K562 (cell line): ENCODE measurements around the gene CRIM1. TPM values are rescaled to one million over a fixed set of nuclear protein-coding genes. Genes with fewer than 3 reads are reported as not detected.

Experiments
- ATAC-seq: fragments of 200-7000 bp; cut with Tn5 transposase; 3 replicates; pipeline ENCODE4 v1.9.1; 2020; ENCODE audit warnings: moderate library complexity
- BruUV-seq: library from RNA; stranded (reverse); fragments of 400-500 nt; replicated peaks from 2 replicates; lab custom pipeline; 2021; lab: Mats Ljungman, UMichigan
- CTCF ChIA-PET: fragments of 300-600 bp; formaldehyde crosslinking; extraction: SDS; loops from one replicate; lab custom pipeline; 2021; ENCODE audit warnings: low intra/inter-chr PET ratio; lab: Yijun Ruan, JAX
- POLR2A ChIA-PET: fragments of 300-600, 350-650 bp; sonication (Branson Sonifier 250); formaldehyde crosslinking; extraction: SDS; loops from one replicate; lab custom pipeline; 2021; ENCODE audit warnings: antibody characterized with exemption, inconsistent platforms; lab: Yijun Ruan, JAX
- DNase-seq, 4 experiments: peaks; one replicate each; pipeline versions ENCODE4 v3.0.0 to v3.0.0-alpha.2; 2011 to 2018; ENCODE audit warnings: low spot score in 3 of 4, mixed read lengths in 3 of 4; ENCODE audit errors: extremely low read depth in 1 of 4
- FAIRE-seq: peaks from 2 replicates; lab custom pipeline; 2011; peaks lifted over from hg19 to GRCh38; lab: Jason Lieb, UNC
- H2AFZ ChIP-seq: 2 replicates; pipeline ENCODE4 v1.6.0; 2011; ENCODE audit warnings: low read depth, low read length, control low read depth, inconsistent platforms
- H3K27ac ChIP-seq: fragments of 200-600 bp; 3 replicates; pipeline ENCODE4 v1.8.0; 2011; ENCODE audit warnings: low read depth, mild to moderate bottlenecking, control low read depth, inconsistent platforms, low read length, moderate library complexity, mixed read lengths; ENCODE audit errors: extremely low read depth
- H3K27me3 ChIP-seq, 2 experiments: fragments of 300-600 bp in 1 of 2; 2 replicates in 1 of 2; 3 replicates in 1 of 2; pipeline versions ENCODE4 v1.6.0 to v1.8.0; 2011; ENCODE audit warnings: inconsistent platforms in 2 of 2, low read length in 2 of 2, mild to moderate bottlenecking in 1 of 2, mixed read lengths in 1 of 2, moderate library complexity in 1 of 2; ENCODE audit not compliant: control insufficient read depth in 2 of 2, insufficient read depth in 2 of 2
- H3K36me3 ChIP-seq: fragments of 300-600 bp; 3 replicates; pipeline ENCODE4 v1.8.0; 2011; ENCODE audit warnings: mild to moderate bottlenecking, low read length, inconsistent platforms; ENCODE audit not compliant: control insufficient read depth, insufficient read depth
- H3K4me1 ChIP-seq, 2 experiments: fragments of 200-600 bp in 1 of 2; replicated peaks in 1 of 2; 2 replicates in 1 of 2; 3 replicates in 1 of 2; pipeline versions ENCODE4 v1.5.1 to v1.8.0; 2011; ENCODE audit warnings: inconsistent platforms in 2 of 2, low read length in 2 of 2, mild to moderate bottlenecking in 1 of 2, mixed read lengths in 1 of 2, moderate library complexity in 1 of 2; ENCODE audit not compliant: control insufficient read depth in 2 of 2, insufficient read depth in 2 of 2
- H3K4me2 ChIP-seq: 2 replicates; pipeline ENCODE4 v1.6.1; 2011; ENCODE audit warnings: low read length, control low read depth, inconsistent platforms, mixed read lengths; ENCODE audit not compliant: insufficient read depth
- H3K4me3 ChIP-seq: fragments of 200-600 bp; sonication (generic), shearing (Covaris generic); 2 replicates; pipeline ENCODE4 v1.5.1; 2016; ENCODE audit warnings: control low read depth, inconsistent platforms
- H3K79me2 ChIP-seq: fragments of 200-600 bp; 3 replicates; pipeline ENCODE4 v1.8.0; 2011; ENCODE audit warnings: low read length, inconsistent platforms; ENCODE audit not compliant: control insufficient read depth, insufficient read depth
- H3K9ac ChIP-seq, 2 experiments: 2 replicates each; pipeline versions ENCODE4 v1.6.0 to v1.6.1; 2011; ENCODE audit warnings: low read depth in 2 of 2, low read length in 2 of 2, control low read depth in 1 of 2, inconsistent platforms in 1 of 2, mild to moderate bottlenecking in 1 of 2, mixed read lengths in 1 of 2; ENCODE audit not compliant: insufficient read depth in 1 of 2
- H3K9me1 ChIP-seq: one replicate; pipeline ENCODE4 v1.6.0; 2011; ENCODE audit warnings: inconsistent platforms, mild to moderate bottlenecking, low read length, moderate library complexity; ENCODE audit not compliant: control insufficient read depth, insufficient read depth
- H3K9me3 ChIP-seq: replicated peaks from 2 replicates; pipeline ENCODE4 v1.5.1; 2011; ENCODE audit warnings: low read depth, low read length, inconsistent platforms; ENCODE audit not compliant: control insufficient read depth, insufficient read depth
- H4K20me1 ChIP-seq: replicated peaks from 2 replicates; pipeline ENCODE4 v1.6.1; 2011; ENCODE audit warnings: low read length, inconsistent platforms, mixed read lengths; ENCODE audit not compliant: control insufficient read depth, insufficient read depth
- CBX5 ChIP-seq: IDR thresholded peaks from 2 replicates; pipeline ENCODE4 v1.6.1; 2014; ENCODE audit warnings: low read depth, borderline replicate concordance
- DPF2 ChIP-seq: fragments of 450-650 bp; IDR thresholded peaks from 2 replicates; pipeline ENCODE4 v1.6.1; 2016
- FOS ChIP-seq: IDR thresholded peaks from 3 replicates; pipeline ENCODE4 v1.6.1; 2011; ENCODE audit not compliant: insufficient read length; ENCODE audit errors: extremely low read depth
- FOSL1 ChIP-seq: fragments of 200-800 bp; sonication (Bioruptor generic); conservative IDR thresholded peaks from 2 replicates; pipeline ENCODE4 v1.6.1; 2016; ENCODE audit warnings: missing genetic modification characterization, missing compliant biosample characterization
- ILK ChIP-seq: fragments of 450-650 bp; IDR thresholded peaks from 2 replicates; pipeline ENCODE4 v1.6.1; 2016; ENCODE audit warnings: missing genetic modification characterization, low read depth, mild to moderate bottlenecking, missing compliant biosample characterization, moderate library complexity, borderline replicate concordance
- MEIS2 ChIP-seq: fragments of 450-650 bp; IDR thresholded peaks from 2 replicates; pipeline ENCODE4 v1.6.1; 2014; ENCODE audit warnings: mild to moderate bottlenecking; ENCODE audit not compliant: partially characterized antibody
- NCOA1 ChIP-seq: fragments of 450-650 bp; IDR thresholded peaks from 2 replicates; pipeline ENCODE4 v1.6.1; 2016; ENCODE audit warnings: low read depth
- NCOA6 ChIP-seq: fragments of 450-650 bp; IDR thresholded peaks from 2 replicates; pipeline ENCODE4 v1.6.1; 2017; ENCODE audit warnings: mild to moderate bottlenecking
- NFIX ChIP-seq: fragments of 250-450 bp; sonication (Bioruptor Pico); IDR thresholded peaks from 2 replicates; pipeline ENCODE4 v1.4.0; 2020; ENCODE audit warnings: low read depth, mild to moderate bottlenecking, moderate library complexity
- SMARCA5 ChIP-seq: fragments of 450-650 bp; IDR thresholded peaks from 2 replicates; pipeline ENCODE4 v1.6.1; 2016
- SNAPC5 ChIP-seq: fragments of 250-450 bp; sonication (Bioruptor Pico); IDR thresholded peaks from 2 replicates; pipeline ENCODE4 v1.8.0; 2021; ENCODE audit warnings: moderate library complexity, mild to moderate bottlenecking, inconsistent platforms
- ZBTB1 ChIP-seq: sonication (generic); formaldehyde crosslinking; IDR thresholded peaks from 2 replicates; pipeline ENCODE4 v1.8.1; 2023; ENCODE audit warnings: missing genetic modification reagents, low read depth, mild to moderate bottlenecking, borderline replicate concordance
- WGBS: fragments of 100-300 bp; shearing (Covaris generic); methylation state at CpG from one replicate; pipeline ENCODE4 v1.1.6; 2016; ENCODE audit warnings: low coverage, mixed read lengths; ENCODE audit not compliant: insufficient coverage; ENCODE audit errors: missing lambda C conversion rate; 5-methylcytosine and 5-hydroxymethylcytosine counted together
- in situ Hi-C: fragments of 300-500 bp; cut with MboI; formaldehyde crosslinking; loops from 4 replicates; pipeline ENCODE4 v1.15.0; 2018; ENCODE audit warnings: inconsistent platforms, mixed read lengths
- intact Hi-C: fragments of 100-400 bp; cut with micrococcal nuclease; formaldehyde crosslinking; loops from 2 replicates; pipeline ENCODE4 v1.14.2; 2022
- polyA plus RNA-seq, 8 experiments: library from polyadenylated mRNA; depleted of rRNA in 4 of 8; stranded (reverse) in 5 of 8; unstranded in 3 of 8; fragments of >200 nt; fragmentation: Nextera tagmentation in 2 of 8; fragmentation: Illumina TruSeq in 1 of 8; extraction: Ambion mirVana in 2 of 8; extraction: Trizol in 1 of 8; gene quantifications; 2 replicates each; pipeline versions ENCODE4 v1.2.1 to v1.2.3, GENCODE V29; 2011 to 2014; ENCODE audit warnings: inconsistent platforms in 1 of 8, missing spikeins in 1 of 8
- total RNA-seq, 7 experiments: library from RNA; depleted of rRNA in 6 of 7; stranded (reverse); fragments of >200 nt in 6 of 7; fragmentation: Illumina TruSeq in 2 of 7; extraction: Trizol in 2 of 7; gene quantifications; 2 replicates each; pipeline versions ENCODE4 v1.2.1 to v1.2.3, GENCODE V29; 2011 to 2021; ENCODE audit warnings: low replicate concordance in 1 of 7
- TF ChIP-seq, protein P1 (sequence below): sonication (generic); formaldehyde crosslinking; IDR thresholded peaks from 2 replicates; pipeline ENCODE4 v1.8.1; 2023; ENCODE audit warnings: mild to moderate bottlenecking, missing genetic modification reagents
- TF ChIP-seq, protein P2 (sequence below), 2 experiments: fragments of 450-650 bp in 1 of 2; sonication (generic) in 1 of 2; formaldehyde crosslinking in 1 of 2; IDR thresholded peaks in 1 of 2; conservative IDR thresholded peaks in 1 of 2; 2 replicates each; pipeline versions ENCODE4 v1.6.1 to v1.8.1; 2016 to 2023; ENCODE audit warnings: mild to moderate bottlenecking in 2 of 2, moderate library complexity in 2 of 2, inconsistent platforms in 1 of 2, missing genetic modification reagents in 1 of 2
- TF ChIP-seq, protein P3 (sequence below): IDR thresholded peaks from 2 replicates; pipeline ENCODE4 v1.6.1; 2011; ENCODE audit not compliant: insufficient read length; ENCODE audit errors: extremely low read depth
- TF ChIP-seq, protein P4 (sequence below): fragments of 450-650 bp; formaldehyde crosslinking; IDR thresholded peaks from 2 replicates; pipeline ENCODE4 v1.4.0; 2020; ENCODE audit warnings: mild to moderate bottlenecking, mixed read lengths

Gene CRIM1
- total and polyA plus RNA-seq, 9 of the 15 experiments (the other 6 are each of a cell fraction or from before 2014, with no cell fraction given): 0.01 to 0.36 (median 0.06) TPM; not detected in 1

DNA sequence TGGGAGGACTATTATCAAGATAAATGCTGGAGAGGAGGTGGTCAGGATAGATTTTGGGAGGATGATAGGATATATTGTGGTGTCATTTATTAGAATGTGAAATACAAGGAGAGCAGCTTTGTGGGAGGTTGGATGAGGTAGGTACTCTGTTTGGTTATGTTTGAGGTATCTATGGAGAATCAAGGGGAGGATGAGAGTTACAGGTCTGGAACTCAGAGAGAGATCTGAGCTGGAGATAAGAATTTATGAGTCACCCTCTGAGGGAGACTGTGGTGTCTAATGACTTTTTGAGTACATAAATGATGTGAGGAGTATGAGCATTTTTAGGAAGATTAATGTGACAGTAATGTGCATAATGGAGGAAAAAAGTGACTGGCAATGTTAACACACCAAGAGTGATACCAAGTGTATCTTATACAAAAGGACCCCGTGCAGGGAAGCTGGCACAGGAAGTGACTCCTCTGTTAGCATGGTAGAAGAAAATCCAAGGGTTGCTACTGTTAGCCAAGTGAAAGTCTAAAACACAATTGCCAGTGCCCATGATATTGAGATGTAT is 48.2 kb downstream of the CRIM1 start (continued):
- no peak for TF ChIP-seq CBX5
- TF ChIP-seq NCOA6: no peak
- TF ChIP-seq, protein P1, sequence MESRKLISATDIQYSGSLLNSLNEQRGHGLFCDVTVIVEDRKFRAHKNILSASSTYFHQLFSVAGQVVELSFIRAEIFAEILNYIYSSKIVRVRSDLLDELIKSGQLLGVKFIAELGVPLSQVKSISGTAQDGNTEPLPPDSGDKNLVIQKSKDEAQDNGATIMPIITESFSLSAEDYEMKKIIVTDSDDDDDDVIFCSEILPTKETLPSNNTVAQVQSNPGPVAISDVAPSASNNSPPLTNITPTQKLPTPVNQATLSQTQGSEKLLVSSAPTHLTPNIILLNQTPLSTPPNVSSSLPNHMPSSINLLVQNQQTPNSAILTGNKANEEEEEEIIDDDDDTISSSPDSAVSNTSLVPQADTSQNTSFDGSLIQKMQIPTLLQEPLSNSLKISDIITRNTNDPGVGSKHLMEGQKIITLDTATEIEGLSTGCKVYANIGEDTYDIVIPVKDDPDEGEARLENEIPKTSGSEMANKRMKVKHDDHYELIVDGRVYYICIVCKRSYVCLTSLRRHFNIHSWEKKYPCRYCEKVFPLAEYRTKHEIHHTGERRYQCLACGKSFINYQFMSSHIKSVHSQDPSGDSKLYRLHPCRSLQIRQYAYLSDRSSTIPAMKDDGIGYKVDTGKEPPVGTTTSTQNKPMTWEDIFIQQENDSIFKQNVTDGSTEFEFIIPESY (CRISPR knock-in tag): no peak
- TF ChIP-seq, protein P2, sequence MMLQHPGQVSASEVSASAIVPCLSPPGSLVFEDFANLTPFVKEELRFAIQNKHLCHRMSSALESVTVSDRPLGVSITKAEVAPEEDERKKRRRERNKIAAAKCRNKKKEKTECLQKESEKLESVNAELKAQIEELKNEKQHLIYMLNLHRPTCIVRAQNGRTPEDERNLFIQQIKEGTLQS (IDR thresholded peaks at IDR 0.05): peak; percentile 33; the same call in 1 of the 2 replicates
- TF ChIP-seq, protein P2 (CRISPR knock-in tag; conservative IDR thresholded peaks at IDR 0.05): no peak
- TF ChIP-seq FOSL1 (tag): peak; percentile 43
- no peak for TF ChIP-seq ILK (tag)
- TF ChIP-seq MEIS2: peak; percentile 26
- TF ChIP-seq, all 486 proteins: peak for 4

DNA sequence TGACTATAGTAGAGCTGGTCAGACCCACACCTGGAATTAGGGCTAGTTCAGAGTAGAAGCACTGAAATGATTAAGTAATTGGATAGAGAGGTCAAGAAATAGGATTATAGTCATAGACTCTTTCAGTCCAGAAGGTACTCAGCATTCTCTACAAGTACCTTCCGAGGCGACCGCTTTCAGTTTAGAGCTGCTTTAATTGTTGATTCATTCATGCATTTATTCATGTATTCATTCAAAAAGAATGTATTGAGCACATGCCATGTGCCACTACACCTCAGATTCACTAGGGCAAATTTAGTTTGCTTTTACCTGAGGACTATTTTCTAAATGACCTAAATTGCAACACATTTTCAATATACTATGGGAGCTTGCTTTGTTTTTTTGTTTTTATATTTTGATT is 48.7 kb downstream of the CRIM1 start:
- no peak overlapping the region for H3K9ac ChIP-seq
- no peak overlapping the region for H2AFZ ChIP-seq
- H3K4me3 ChIP-seq: no peak overlapping the region
- no peaks in the 10 kb centered on the region for H3K9me3 ChIP-seq
- no peaks in the 10 kb centered on the region; a peak in 1 of 5 replicates for H3K27me3 ChIP-seq
- H3K36me3 ChIP-seq: no peaks in the 10 kb centered on the region
- no peaks in the 10 kb centered on the region for H4K20me1 ChIP-seq
- DNase-seq (no peak), ATAC-seq (no peak), FAIRE-seq (no peak)
- no TSS peak for BruUV-seq
- no peaks in the 10 kb centered on the region for H3K79me2 ChIP-seq
- ChIA-PET CTCF (no interaction called here), POLR2A (no interaction called here)
- in situ Hi-C loops: no loop called here
- WGBS: 5% methylated on average over 3 of the region's 3 CpGs
- no peak overlapping the region for H3K27ac ChIP-seq
- intact Hi-C loops: no loop called here
- no peak overlapping the region for H3K4me2 ChIP-seq
- no peaks in the 10 kb centered on the region for H3K4me1 ChIP-seq
- H3K9me1 ChIP-seq: no peaks in the 10 kb centered on the region
- TF ChIP-seq FOS (no peak), DPF2 (no peak), NCOA1 (no peak), NFIX (CRISPR knock-in tag) (no peak), MEIS2 (no peak), ZBTB1 (CRISPR knock-in tag) (no peak), SMARCA5 (no peak), SNAPC5 (CRISPR knock-in tag) (no peak)
- TF ChIP-seq, protein P3, sequence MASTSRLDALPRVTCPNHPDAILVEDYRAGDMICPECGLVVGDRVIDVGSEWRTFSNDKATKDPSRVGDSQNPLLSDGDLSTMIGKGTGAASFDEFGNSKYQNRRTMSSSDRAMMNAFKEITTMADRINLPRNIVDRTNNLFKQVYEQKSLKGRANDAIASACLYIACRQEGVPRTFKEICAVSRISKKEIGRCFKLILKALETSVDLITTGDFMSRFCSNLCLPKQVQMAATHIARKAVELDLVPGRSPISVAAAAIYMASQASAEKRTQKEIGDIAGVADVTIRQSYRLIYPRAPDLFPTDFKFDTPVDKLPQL: no peak
- TF ChIP-seq, protein P4, sequence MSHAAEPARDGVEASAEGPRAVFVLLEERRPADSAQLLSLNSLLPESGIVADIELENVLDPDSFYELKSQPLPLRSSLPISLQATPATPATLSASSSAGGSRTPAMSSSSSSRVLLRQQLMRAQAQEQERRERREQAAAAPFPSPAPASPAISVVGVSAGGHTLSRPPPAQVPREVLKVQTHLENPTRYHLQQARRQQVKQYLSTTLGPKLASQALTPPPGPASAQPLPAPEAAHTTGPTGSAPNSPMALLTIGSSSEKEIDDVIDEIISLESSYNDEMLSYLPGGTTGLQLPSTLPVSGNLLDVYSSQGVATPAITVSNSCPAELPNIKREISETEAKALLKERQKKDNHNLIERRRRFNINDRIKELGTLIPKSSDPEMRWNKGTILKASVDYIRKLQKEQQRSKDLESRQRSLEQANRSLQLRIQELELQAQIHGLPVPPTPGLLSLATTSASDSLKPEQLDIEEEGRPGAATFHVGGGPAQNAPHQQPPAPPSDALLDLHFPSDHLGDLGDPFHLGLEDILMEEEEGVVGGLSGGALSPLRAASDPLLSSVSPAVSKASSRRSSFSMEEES (CRISPR knock-in tag): no peak
